GM19240 (cell line): Measurements from ENCODE around the gene SLC11A1.

Experiments used
- DNase-seq: peaks from one replicate; pipeline ENCODE4 v3.0.0; 2011; ENCODE audit warnings: low spot score; ENCODE audit not compliant: insufficient read length

SLC11A1 gene

GRCh38 chr2:218381916-218382366 is at the start of gene SLC11A1:
TSS of gene SLC11A1 (plus strand) at chr2:218382273. CDS start at chr2:218382369, 96 bp downstream.
- DNase-seq = no peak

- no peak for DNase-seq
These were observed 49.8 kb upstream of the SLC11A1 start for GRCh38 chr2:218332288-218332687.

- no peak for DNase-seq
These were observed 49.0 kb upstream of the SLC11A1 start for GRCh38 chr2:218332920-218333645.

GRCh38 chr2:218334531-218334930 is 47.5 kb upstream of the SLC11A1 start:
- DNase-seq = no peak

GRCh38 chr2:218340656-218341055 is 41.4 kb upstream of the SLC11A1 start:
- DNase-seq = no peak

- DNase-seq = no peak
These were observed 40.7 kb upstream of the SLC11A1 start for GRCh38 chr2:218341381-218341780.

GRCh38 chr2:218342837-218343236 is 39.2 kb upstream of the SLC11A1 start:
- no peak for DNase-seq

GRCh38 chr2:218343591-218343990 is 38.5 kb upstream of the SLC11A1 start:
- no peak for DNase-seq

GRCh38 chr2:218344090-218344754 is 37.9 kb upstream of the SLC11A1 start:
- no peak for DNase-seq

GRCh38 chr2:218344755-218345417 is 37.2 kb upstream of the SLC11A1 start:
- DNase-seq = no peak

- no peak for DNase-seq
These were observed 36.4 kb upstream of the SLC11A1 start for GRCh38 chr2:218345491-218346236.

GRCh38 chr2:218347172-218347571 is 34.9 kb upstream of the SLC11A1 start:
- no peak for DNase-seq

GRCh38 chr2:218354045-218354444 is 28.0 kb upstream of the SLC11A1 start:
- DNase-seq = no peak

GRCh38 chr2:218354850-218355443 is 27.1 kb upstream of the SLC11A1 start:
- no peak for DNase-seq

GRCh38 chr2:218357236-218358177 is 24.6 kb upstream of the SLC11A1 start:
- no peak for DNase-seq

- DNase-seq = no peak
These were observed 21.6 kb upstream of the SLC11A1 start for GRCh38 chr2:218360453-218360852.

GRCh38 chr2:218362606-218363005 is 19.5 kb upstream of the SLC11A1 start:
- DNase-seq = no peak

- no peak for DNase-seq
These were observed 18.3 kb upstream of the SLC11A1 start for GRCh38 chr2:218363736-218364135.

GRCh38 chr2:218364196-218364595 is 17.9 kb upstream of the SLC11A1 start:
- no peak for DNase-seq
